ENCODE measurements around the gene CPT1A. TPM values are rescaled to one million over a fixed set of nuclear protein-coding genes. Genes with fewer than 3 reads are reported as not detected.
A peak's percentile ranks its signal among the peaks of the same experiment; 100 is the strongest.

The CPT1A gene
- total RNA-seq, 2 donors from 2014 or later: 149 to 261 TPM

DNA sequence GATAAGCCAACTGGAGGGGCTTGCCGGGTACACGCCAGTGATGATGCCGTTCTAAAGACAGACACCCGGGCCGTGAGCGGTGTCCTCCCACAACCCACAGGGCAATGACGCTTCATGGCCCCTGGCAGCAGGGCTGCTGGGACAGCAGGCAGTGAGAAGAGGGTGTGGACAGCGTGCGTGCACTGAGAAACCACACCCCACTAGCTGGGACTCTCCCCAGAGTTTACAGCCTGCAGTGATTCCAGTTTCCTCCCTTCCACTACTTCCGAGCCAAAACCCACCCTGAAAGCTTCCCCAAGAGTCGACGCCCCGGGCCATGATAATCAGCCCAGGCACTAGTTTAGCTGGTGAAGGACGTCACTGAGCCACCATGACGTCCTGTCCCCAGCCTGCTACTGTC, 29.2 kb downstream of the CPT1A start:
- ATAC-seq (peak; percentile 96), DNase-seq (peak; percentile 65 to 87)
- intact Hi-C loops (cut with DNase I, micrococcal nuclease): no loop called here

DNA sequence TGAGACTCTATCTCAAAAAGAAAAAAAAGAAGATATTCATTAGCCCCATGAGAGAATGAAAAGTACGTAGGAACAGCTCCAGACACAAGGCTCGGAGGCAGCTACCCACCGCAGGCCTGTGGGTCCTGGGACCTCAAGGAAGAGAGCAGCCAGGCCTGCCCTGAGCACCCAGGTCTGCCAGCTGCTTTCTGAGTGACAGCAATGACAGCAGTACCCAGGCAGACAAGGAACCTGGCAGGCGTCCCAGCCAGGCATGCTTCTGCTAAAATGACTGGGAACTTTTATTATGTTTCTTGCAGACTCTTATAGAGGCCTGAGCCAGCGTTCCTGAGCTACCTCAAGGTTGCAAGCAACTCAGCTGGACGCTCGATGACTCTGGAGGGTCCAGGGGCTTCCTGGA, 31.6 kb downstream of the CPT1A start:
- intact Hi-C loops (cut with DNase I, micrococcal nuclease): no loop called here
- DNase-seq (peak; percentile 73 to 81), ATAC-seq (peak; percentile 57)

DNA sequence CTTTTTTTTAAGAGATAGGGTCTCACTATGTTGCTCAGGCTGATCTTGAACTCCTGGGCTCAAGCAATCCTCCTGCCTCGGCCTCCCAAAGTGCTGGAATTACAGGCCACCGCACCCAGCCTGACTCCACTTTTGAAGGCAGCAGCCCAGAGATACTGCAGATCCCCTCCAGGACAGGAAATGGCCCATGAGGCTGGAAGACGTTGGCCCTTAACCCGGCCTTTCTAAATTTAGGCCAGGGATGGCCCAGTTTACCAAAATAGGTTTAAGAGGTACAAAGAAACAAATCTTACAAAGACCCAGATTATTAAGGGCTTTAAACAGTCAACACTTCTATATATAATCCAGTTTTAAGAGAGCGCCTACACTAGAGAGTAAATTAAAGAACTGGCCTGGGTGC, 32.2 kb downstream of the CPT1A start:
- no peak for DNase-seq
- intact Hi-C loops (cut with DNase I, micrococcal nuclease): no loop called here
- no peak for ATAC-seq

DNA sequence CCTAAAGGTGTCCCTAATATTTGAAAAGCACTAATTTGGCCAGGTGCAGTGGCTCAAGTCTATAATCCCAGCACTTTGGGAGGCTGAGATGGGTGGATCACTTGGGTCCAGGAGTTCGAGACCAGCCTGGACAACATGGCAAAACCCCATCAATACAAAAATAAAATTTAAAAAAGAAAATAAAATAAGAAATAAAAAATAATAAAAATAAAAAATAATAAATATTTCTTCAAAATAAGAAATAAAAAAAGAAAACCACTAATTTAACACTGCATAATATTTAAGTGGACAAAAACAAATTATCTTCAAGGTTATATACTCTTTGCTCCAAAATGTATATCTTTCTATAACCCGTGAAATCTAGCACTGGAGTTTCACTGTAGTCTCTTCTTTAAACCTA, 32.9 kb downstream of the CPT1A start:
- ATAC-seq: no peak
- no peak for DNase-seq
- intact Hi-C loops (cut with DNase I, micrococcal nuclease): no loop called here

DNA sequence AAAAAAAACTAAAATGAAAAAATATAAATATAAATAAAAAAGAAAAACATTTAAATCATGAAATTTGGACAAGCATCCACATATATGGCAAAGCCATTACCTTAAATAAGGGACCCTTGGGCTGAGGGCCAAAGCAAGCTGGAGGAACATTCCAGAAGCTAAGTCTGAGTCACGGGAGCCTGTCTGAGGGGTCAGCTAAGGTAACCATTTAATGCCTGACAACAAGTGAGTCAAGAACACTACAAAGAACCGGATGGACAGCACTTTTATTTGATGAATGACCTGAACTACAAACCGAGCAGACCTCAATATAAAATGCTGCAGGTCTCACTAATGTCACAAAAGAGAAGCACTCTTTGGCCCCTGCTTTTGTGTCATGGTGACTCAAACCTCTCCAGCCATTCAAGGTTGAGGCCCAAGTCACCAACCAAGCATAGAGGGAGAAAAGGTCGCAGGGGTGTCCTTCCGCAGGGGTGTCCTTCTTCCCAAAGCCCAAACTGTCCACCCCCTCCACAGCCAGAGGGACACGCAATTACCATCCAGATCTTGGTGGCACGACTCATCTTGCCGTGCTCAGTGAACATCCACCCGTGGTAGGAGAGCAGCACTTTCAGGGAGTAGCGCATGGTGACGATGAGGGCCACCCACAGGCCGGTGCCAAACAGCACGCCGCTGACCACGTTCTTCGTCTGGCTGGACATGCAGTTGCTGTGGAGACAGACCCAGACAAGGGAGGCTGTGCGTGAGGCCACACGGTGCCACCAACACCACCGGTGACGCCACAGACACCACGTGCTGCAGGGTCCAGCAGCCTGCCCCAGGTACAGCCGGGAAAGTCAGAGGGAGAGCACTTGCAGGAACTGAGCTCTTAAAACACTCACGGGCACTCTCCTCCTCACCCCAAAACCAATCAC, 34.5 kb downstream of the CPT1A start:
- ATAC-seq (no peak), DNase-seq (no peak)
- intact Hi-C loops (cut with DNase I, micrococcal nuclease): no loop called here

DNA sequence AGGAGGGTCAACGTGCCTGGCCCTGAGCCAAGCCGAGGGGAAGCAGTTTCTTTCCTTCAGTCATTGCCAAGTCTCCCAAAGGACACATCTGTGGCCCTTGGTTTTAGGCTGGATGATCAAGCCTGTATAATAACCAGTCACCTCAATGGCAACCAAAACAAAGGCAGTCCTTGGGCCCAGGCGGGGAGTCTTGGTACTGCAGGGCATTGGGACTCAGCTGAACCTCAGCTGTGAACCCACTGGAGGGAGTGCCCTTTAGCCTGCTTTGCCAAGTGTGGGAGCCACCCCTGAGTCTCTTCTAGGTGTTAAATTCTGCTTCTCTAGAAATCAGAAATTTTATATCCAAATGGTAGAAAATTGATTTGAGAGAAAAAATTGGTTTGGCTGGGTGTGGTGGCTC, 36.9 kb downstream of the CPT1A start:
- intact Hi-C loops (cut with DNase I, micrococcal nuclease): no loop called here

DNA sequence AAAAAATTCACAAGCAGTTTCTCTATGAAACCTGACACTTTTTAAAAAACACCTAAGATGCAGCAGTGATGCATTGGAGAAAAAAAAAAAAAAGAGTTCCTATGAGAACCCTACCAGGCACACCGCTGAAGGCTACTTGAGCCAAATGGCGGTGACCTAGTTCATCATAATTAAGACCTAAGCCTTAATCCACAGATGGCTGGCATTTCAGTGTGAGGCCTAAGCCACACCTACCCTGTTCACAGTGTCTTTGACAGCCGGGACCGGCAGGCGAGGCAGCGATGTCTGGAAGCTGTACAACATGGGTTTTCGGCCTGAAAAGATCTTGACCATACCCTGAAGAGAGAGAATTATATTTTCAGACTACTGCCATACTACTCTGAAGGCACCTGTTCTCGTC, 38.0 kb downstream of the CPT1A start:
- no peak for ATAC-seq
- DNase-seq: no peak
- intact Hi-C loops (cut with DNase I, micrococcal nuclease): no loop called here

More for the DNA sequence above, 36.9 kb downstream of the CPT1A start:
- no peak for ATAC-seq
- no peak for DNase-seq

DNA sequence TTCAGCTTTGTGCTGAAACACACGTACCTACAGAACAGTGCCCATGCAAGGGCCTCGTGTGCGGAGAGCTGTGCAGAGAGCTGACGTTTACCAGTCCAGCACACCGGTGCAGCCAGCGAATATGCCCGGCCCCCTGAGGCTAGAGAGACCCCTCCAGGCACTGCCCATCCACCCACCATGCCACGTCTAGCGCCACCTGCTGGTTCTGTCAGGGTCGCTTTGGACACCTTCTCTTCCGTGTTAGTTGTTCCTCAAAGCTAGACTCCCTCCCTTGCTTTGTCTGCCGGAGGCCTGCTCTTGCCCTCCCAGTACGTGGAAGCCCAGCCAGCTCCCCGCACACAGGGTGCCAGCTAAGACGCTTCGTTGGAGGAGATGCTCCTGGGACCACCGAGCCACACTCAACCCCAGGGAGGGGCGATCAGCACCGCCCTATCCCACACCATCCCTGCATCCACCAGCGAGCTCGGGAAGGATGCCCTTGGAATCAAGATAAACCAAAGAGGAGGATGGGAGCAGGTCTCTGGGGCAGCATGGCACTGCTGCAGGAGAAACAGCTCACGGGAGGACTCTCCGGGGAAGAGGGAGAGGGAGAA, 43.4 kb downstream of the CPT1A start:
- intact Hi-C loops (cut with DNase I, micrococcal nuclease): no loop called here

DNA sequence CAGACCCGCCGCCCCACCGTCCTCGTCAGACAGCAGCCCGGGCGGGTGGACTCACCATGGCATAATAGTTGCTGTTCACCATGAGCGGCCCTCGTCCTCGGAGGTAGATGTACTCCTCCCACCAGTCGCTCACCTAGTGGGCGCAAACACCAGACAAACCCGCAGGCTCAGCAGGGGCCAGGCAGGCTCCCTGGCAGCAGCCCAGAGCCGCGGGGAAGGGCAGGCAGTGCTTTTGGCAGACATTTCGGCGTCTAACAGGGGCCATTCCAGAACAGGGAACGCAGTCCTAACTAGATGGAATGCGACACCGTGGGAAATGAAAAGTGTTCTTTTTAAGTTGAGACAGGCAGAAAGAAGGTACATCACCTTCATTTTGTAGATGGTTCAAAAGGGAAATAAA, 44.9 kb downstream of the CPT1A start:
- intact Hi-C loops (cut with DNase I, micrococcal nuclease): no loop called here
- ATAC-seq (no peak), DNase-seq (no peak)

More for the DNA sequence above, 43.4 kb downstream of the CPT1A start:
- peak; percentile 60 for ATAC-seq
- peak in 1 of 2 donors; percentile 53 for DNase-seq

DNA sequence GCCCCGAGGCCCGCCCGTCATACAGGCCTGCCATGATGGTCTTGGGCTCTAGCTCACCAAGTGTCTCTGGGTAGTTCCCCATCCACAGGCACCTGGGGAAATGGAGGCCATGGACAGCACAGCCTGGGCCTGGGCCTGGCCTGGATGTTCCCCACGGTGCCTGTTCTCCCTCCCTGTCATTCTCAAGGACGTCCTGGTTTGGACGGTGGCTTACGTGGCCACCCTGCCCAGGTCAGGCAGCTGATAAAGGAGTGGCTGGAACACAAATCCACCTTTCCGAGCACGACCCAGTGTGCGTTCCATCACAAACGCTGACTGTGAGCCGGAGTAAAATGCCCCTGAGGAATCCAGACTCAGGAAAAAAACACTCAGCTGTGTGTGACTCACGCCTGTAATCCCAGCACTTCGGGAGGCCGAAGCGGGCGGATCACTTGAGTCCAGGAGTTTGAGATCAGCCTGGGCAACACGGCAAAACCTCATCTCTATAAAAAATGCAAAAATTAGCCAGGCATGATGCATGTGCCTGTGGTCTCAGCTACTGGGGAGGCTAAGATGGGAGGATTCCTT, 49.2 kb downstream of the CPT1A start:
- intact Hi-C loops (cut with DNase I, micrococcal nuclease): no loop called here
- ATAC-seq (no peak), DNase-seq (no peak)

DNA sequence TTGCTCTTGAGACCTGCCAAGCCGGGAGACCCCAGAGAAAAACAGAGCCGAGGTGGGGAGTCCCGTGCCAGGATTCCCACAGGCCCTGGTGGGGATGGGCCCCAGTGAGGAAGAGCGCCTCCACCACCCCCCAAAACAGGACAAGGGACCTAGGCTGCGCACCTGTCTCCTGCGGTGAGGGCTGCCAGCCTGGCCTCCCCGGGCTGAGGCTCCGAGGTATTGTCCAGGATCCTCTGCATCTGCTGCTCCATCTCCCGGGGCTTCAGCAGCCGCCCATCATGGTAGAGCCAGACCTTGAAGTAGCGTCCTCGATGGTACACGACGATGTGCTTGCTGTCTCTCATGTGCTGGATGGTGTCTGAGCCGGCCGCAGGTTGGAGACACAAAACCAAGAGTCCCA, 57.1 kb downstream of the CPT1A start:
- intact Hi-C loops (cut with DNase I, micrococcal nuclease): no loop called here
- ATAC-seq (no peak), DNase-seq (no peak)

DNA sequence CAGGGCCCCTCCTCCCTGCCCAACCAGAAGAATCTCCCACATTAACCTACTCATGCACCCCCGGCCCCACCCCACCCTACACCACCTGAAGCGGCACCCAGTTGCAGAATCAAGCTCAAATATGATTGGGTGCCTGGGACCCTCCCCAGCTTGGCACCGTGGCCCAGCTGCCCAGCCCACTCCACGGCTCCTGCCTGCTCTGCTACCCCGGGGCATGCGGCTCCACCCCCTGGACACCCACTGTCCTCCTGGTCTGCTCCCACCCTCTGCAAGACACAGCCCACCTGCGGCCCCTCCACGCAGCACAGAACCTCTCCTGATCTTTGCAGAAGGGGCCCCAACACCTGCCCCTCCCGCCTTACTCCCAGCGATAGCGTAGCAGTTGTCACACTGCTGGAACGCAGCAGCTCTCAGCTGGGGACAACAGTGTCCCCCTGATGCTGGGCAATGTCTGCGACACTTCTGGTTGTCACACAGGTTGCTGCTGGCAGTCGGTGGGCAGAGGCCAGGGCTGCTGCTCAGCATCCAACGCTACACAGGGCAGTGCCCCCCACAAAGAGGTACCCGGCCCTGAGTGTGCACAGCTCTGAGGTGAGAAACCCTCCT, 58.4 kb downstream of the CPT1A start:
- ATAC-seq: no peak
- intact Hi-C loops (cut with DNase I, micrococcal nuclease): no loop called here
- DNase-seq: no peak

DNA sequence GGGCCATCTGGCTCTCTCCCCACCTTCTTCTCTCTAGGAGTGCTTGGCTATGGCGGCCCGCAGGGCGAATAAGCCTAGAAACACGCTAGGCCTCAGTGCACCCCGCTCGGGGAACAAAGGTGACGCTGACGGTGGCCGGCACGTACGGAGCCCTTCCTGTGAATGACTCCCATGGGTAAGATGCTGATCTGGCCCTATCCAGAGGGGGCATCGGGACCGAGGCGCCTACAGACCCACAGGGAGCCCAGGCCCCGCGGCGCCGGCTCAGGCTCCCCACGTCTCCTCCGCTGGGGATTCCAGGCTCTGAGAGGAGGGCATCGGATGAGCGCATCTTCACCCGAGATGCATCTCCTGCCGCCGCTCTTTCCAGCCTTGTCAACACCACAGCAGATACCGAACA, 59.0 kb downstream of the CPT1A start:
- ATAC-seq (no peak), DNase-seq (no peak)
- intact Hi-C loops (cut with DNase I, micrococcal nuclease): no loop called here

DNA sequence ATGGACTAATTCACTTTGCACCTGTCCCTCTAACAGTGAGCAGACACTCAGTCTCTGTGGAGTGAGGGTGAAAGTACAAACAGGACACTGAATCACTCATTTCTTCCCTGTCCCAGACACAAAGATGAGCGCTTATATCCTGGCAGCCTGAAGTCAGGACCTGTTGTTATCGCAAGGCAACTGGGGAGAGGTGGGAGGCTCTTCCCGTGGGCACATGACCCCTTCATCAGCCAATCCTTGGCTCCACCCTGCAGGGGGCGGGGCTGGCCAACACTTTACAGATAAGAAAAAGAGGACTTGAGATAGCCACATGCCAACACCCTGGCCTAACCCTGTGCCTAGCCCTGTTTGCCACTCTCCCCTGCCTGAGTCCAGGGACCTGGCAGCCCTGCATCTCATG, 60.9 kb downstream of the CPT1A start:
- ATAC-seq (peak; percentile 93), DNase-seq (peak in 1 of 2 donors; percentile 61)
- intact Hi-C loops (cut with DNase I, micrococcal nuclease): no loop called here

DNA sequence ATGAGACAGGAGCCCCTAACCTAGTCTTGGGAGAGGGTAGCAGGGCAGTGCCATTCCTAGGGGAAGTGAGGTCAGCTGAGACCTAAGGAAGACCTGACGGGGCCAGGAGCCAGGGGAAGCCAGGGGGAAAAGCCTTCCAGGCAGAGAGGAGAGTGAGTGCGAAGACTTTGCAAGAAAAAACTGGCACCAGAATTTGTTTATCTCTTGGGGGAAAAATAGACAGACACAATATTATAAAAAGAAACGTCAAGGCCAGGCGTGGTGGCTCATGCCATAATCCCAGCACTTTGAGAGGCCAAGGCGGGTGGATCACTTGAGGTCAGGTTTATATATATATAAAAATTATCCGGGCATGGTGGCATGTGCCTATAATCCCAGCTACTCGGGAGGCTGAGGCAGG, 63.5 kb downstream of the CPT1A start:
- intact Hi-C loops (cut with DNase I, micrococcal nuclease): no loop called here
- ATAC-seq: no peak
- DNase-seq: no peak

DNA sequence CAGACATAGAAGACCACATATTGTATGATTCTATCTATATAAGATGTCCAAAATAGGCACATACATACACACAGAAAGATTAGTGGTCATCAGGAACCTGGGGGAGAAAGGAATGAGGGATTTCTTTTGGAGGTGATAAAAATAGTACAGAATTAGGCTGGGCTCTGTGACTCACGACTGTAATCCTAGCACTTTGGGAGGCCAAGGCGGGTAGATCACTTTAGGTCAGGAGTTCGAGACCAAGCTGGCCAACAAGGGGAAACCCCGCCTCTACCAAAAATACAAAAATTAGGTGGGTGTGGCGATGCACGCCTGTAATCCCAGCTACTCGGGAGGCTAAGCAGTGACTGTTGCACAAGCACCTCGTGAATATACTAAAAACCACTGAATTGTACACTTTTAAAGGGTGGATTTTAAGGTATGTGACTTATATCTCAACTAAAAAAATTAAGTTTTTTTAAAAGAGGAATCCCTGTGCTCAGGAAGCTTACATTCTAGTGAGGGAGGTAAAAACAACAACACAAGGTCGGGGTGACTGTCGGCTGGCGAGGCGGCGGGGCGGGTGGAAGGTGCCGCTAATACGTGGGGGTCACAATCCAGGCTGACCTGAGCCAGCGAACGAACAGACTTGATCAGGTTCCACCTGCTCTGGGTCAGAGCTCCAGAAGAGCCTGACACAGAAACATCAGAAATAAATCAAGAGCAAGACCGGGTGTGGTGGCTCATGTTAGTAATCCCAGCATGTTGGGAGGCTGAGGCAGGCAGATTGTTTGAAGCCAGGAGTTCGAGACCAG, 65.1 kb downstream of the CPT1A start:
- no peak for DNase-seq
- intact Hi-C loops (cut with DNase I, micrococcal nuclease): no loop called here
- no peak for ATAC-seq

DNA sequence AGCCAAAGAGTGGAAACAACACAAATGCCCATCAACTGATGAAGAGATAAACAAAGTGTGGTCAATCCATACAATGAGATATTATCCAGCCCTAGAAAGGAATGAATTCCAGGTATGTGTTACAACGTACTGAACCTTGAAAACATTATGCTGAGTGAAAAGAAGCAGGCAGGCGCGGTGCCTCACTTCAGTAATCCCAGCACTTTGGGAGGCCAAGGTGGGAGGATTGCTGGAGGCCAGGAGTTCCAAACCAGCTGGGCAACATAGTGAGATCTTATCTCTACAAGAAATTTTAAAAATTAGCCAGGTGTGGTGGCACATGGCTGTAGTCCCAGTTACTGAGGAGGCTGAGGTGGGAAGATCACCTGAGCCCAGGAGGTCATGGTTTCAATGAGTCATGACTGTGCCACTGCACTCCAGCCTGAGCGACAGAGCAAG, 65.7 kb downstream of the CPT1A start:
- ATAC-seq: no peak
- DNase-seq: no peak
- intact Hi-C loops (cut with DNase I, micrococcal nuclease): no loop called here

DNA sequence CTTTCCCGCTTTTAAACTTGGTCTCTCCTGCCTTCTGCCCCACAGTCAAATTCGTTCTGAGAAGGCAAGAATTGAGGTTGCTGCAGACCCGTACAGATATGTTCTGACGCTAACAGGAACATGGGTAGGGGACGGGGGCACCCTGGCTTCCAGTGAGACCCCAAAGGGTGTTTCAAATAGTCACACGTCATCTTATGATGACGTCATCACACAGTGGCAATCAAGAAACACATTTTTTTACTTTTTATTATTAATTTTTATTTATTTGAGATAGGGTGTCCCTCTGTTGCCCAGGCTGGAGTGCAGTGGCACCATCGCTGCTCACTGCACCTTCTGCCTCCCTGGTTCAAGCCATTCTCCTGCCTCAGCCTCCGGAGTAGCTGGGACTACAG, 67.5 kb downstream of the CPT1A start:
- no peak for ATAC-seq
- intact Hi-C loops (cut with DNase I, micrococcal nuclease): no loop called here
- no peak for DNase-seq

Data from left colon (tissue), 2 donors.